ENCODE measurements around the gene NRARP.

GRCh38 chr9:137305798-137306065 lies 3.7 kb upstream of the NRARP start:
- TF ChIP-seq CTCF (IDR thresholded peaks at IDR 0.05) (no peak), POLR2A (IDR thresholded peaks at IDR 0.05) (no peak)

All from tibial nerve (tissue), 3 donors.